GM04503 (cell line): Measurements from ENCODE around the gene PARVB.

Experiments used
- DNase-seq: peaks from one replicate; pipeline ENCODE4 v3.0.0-alpha.2; 2012; ENCODE audit warnings: low read depth

PARVB gene

DNA sequence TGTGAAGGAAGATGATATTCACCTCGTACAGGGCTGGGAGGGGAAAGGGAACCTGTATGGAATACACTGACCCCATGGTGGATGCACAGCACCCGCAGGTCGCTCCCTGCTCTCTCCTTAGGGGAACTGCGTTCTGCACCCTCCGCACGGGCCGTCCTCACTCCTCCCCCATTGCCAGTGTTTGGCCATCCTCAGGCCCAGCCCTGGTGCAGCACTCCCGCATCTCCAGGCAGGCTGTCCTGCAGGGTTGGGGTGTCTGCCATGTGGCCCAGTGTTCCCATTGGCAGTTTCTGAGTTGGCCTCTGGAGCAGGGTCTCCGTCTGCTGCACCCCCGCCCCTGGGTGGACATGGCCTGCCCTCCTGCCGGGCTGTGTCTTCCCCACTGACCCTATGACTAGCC lies 137.6 kb downstream of the PARVB start:
- no peak for DNase-seq

GRCh38 chr22:44162960-44163359 lies 138.9 kb downstream of the PARVB start:
- no peak for DNase-seq

- no peak for DNase-seq
Measured at GRCh38 chr22:44163536-44163935, 139.4 kb downstream of the PARVB start.

DNA sequence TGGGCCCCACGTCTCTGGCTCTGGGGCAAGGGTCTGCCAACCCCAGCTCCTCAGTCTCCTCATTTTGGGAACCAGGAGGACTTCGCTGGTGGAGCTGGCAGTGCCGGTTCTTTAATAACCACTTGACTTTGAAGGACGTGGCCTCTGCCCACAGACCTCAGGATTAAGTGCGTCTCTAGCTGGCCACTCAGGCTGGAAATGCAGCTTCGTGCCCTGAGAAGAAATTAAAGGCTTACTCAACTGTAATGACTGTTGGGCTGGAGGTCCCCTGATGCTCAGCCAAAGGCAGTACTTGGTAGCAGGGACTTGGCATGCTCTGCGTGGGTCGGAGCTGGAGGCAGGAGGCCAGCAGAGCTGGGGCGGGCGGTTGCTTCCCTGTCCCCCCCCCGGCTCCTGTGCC lies 139.9 kb downstream of the PARVB start:
- no peak for DNase-seq

GRCh38 chr22:44165286-44165874 lies 141.3 kb downstream of the PARVB start:
- no peak for DNase-seq

DNA sequence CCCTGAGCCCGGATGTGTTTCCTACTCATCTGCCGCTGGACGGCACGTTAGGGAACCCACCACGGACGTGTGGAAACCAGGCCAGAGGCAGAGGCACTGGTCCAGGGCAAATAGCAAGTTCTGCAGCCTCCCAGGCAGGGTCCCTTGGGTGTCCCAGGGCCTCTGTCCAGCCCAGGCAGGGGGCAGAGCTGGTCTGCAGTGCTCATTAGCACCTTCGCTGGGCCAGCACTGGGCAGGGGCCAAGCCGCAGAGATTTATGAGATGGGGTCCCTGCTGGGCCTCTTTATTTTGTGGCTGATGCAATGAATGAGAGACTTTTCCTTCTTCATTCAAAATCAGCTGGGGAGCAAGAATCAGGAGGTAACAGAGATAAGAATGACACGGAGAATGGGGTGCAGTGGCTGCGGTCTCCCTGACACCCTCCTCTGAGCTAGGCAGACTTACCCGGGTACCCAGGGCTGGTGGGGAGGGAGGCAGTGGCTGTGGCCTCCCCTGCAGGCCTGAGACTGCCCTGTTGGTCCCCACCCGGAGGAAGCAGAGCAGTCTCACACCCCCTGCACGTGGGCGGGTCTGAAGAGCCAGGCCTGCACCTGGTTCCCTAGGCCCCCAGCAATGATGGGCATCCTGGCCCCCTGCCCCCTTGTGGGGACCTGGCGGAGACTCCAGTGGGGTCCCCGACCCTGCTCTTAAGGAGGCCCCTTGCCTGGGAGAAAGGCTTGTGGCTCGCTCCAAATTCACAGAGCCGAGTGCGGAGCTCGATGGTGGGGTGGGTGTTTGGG lies 142.6 kb downstream of the PARVB start:
- DNase-seq = no peak

DNA sequence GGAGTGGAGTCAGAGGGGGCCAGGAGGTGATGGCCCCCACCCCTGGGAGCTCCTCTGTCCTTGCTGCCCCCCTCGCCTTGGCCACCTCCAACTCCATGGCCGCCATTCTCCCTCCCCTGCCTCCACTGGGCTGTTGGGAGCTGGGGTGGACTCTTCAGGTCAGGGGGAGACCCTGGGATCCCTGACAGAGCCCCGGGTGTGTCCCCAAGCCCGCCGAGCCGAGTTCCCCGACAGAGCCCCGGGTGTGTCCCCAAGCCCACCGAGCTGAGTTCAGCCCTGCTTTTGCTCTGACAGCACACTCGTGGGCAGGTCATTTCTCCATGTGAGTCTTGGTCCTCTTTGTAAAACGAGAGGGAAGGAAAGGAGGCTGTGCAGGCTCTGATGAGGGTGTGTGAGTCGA lies 143.4 kb downstream of the PARVB start:
- DNase-seq = no peak

GRCh38 chr22:44168206-44168605 lies 144.1 kb downstream of the PARVB start:
- DNase-seq = no peak

GRCh38 chr22:44170470-44170869 lies 146.4 kb downstream of the PARVB start:
- DNase-seq = no peak

- DNase-seq = no peak
Measured at GRCh38 chr22:44171561-44171960, 147.5 kb downstream of the PARVB start.

GRCh38 chr22:44172370-44173108 lies 148.4 kb downstream of the PARVB start:
- no peak for DNase-seq

GRCh38 chr22:44173154-44173553 lies 149.1 kb downstream of the PARVB start:
- DNase-seq = no peak

- no peak for DNase-seq
Measured at GRCh38 chr22:44175676-44176075, 151.6 kb downstream of the PARVB start.

DNA sequence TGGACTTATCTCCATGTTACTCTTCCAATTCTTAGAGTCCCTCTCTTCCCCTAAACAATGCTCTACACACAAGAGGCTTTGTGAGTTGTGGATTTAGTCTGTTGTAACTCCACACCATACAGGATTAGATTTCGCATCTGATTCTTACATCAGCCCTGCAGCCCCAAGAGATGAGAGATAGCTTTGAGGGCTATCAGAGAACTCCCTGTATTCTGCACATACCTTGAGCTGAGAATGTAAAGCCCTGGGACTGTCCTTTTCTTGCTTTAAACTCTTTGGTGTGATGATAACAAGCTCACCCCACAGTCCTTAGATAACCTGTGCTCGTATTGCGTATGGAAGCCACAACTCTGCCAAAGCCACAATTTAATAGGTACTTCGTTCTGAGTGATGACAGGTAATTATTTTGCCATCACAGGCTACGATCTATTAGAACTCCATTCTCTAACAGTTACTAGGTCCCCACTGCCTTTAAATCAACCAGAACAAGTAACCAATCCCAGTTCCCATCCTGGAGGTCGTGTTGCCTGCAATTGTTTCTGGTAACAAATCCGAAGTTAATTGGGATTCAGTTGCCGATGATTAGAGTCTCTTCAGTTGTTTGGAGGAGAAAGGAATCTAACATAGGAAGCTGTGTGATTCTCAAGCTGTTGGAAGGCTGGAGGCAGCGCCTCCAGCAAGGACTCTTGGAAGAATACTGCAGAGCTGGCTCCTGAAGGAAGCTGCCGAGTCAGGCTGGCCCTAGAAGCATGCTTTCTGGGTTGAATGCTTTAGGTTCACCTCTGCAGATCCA lies 155.3 kb downstream of the PARVB start:
- DNase-seq = no peak

- DNase-seq = no peak
Measured at GRCh38 chr22:44179989-44180705, 156.0 kb downstream of the PARVB start.

DNA sequence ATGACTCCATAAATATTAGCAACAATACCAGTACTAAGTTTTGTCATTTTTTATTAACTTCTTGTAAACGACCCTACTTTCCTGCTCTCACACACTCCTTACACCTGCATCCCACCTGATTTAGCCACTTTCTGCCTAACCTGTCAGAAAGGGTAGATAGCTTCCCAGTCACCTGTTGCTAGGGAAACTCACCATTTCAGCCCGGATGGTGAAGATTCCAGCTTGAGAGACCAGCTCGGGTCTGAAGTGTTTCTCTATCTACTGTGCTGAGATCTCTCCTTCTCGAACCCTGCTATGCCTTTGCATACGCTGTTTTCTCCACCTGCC lies 156.6 kb downstream of the PARVB start, which contains the start of gene PARVG:
Gene PARVG (plus strand): TSS at position 220 of the 327 bp plus-strand sequence. CDS start 2,405 bp downstream, outside the sequence.
- no peak for DNase-seq

GRCh38 chr22:44181033-44181911 lies 157.2 kb downstream of the PARVB start:
- no peak for DNase-seq

DNA sequence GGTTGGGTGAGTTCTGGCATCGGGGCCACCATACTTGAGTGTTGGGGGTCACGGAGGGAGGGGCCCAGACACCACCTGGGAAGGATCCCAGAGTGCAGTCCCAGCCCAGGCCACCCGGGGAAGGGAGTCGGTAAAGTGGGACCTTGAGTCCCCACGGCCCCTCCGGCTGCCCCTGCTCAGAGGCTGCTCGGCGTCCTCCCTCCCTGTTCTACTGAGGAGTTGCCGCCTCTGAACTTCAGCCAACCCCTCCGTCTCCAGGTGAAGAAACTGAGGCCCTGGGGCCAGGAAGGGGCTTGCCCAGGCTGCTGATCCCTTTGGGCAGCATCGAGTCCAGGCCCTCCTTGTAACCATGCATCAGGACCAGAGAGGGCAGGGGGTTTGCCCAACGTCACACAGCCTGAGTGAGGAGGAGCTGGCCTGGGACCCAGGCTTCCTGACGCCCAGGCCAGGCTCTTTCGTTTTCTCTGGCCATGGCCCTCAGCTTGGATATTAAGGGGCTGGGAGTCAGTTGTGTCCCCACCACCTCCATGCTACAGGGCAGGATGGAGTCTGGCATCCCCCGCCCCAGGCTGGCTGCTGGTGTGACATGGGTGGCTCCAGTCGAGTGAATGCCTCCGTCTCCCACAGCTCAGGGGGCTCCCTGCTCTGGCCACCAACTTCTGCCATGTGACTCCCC lies 157.9 kb downstream of the PARVB start:
- no peak for DNase-seq

DNA sequence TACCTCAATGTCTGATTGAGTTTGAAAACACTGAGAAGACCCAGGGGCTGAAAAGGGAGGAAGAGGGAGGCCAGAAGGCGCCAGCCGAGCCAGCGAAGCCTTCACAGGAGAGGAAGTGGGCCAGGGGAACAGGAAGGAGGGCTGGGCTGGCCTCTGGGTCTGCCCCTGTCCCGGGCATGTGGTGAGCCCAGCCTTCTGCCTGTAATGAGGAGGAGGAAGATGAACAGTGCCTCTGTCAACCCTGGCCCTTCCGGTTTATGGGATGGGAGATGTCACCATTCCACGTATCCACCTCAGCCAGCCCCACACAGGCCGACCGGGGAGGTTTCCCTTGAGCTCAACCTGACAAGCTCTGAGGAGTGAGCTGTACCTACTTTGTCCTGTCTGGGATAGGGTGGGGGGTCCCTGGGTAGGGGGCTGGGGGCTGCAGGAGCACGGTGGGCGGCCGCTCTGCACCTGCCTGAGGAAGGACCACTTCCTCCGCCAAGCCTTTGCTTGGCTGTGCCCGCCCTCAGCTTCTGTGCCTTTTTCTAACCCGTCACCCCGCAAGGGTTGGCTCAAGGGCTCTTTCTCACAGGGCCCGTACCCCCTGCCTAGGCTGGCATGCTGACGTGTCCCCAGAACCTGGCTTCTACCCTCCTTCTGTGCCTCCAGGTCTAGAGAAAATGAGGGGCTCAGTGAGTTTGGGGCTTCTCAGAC lies 158.6 kb downstream of the PARVB start:
- DNase-seq = no peak

DNA sequence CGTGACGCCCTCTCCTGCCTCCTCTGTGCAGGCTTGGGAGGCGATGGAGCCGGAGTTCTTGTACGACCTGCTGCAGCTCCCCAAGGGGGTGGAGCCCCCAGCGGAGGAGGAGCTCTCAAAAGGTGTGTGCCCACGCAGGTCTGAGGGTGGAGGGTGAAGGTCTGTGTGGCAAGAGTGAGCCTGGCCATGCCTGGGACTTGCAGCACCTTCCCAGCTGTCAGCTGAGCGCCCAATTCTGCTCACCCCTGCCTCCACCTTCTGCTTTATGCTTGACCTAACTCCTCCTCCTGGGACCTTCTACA lies 159.1 kb downstream of the PARVB start:
- no peak for DNase-seq
